Ecto neural progenitor cell (in vitro differentiated cells): ENCODE data around the gene FAM110C.
"Not testable (repeated sequence)": the region's sequence is repeated elsewhere in the genome, so short reads cannot be mapped to it uniquely, and the experiment has no call there.

Experiments
- DNase-seq: peaks from one replicate; pipeline ENCODE4 v3.0.0-alpha.2; 2018; ENCODE audit warnings: low spot score

The FAM110C gene

GRCh38 chr2:46471-47345 is at the start of gene FAM110C:
Gene FAM110C, minus strand, starts transcription at chr2:46505. Its CDS starts 120 bp downstream, at chr2:46385.
- peak; percentile 76 for DNase-seq

GRCh38 chr2:92326-92725 is 46.0 kb upstream of the FAM110C start:
- DNase-seq = no peak

DNA sequence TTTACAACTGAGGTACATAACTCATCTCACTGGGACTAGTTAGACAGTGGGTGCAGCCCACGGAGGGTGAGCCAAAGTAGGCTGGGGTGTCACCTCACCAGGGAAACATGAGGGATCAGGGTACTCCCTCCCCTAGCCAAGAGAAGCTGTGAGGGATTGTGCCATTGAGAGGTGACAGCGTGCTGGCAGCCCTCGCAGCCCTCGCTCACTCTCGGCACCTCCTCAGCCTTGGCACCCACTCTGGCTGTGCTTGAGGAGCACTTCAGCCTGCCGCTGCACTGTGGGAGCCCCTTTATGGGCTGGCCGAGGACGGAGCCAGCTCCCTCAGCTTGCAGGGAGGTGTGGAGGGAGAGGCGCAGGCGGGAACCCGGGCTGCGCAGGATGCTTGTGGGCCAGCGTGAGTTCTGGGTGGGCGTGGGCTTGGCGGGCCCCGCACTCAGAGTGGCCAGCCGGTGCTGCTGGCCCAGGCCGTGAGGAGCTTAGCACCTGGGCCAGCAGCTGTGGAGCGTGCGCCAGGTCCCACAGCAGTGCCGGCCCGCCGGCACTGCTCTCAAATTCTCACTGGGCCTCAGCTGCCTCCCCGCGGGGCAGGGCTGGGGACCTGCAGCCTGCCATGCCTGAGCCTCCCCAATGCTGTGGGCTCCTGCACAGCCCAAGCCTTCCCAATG is 44.5 kb upstream of the FAM110C start:
- DNase-seq = no peak

DNA sequence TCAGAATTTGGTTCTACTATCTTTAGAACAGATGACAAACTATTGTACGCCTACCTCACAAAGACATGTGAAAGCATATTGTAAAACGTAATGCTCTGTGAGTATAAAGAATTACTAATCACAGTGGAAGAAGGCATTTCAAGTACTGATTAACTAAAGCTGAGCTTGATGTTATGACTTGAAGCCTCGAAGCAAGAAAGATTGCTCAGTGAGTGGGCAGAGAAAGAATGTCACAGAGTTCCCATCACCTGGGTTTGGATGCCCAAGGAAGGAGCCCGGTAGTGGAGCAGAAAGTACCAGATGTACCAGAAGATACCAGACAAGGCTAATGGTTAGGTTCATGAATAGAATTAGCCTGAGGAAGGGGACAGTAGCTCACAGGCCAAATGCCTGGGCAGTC is 39.5 kb upstream of the FAM110C start:
- no peak for DNase-seq

DNA sequence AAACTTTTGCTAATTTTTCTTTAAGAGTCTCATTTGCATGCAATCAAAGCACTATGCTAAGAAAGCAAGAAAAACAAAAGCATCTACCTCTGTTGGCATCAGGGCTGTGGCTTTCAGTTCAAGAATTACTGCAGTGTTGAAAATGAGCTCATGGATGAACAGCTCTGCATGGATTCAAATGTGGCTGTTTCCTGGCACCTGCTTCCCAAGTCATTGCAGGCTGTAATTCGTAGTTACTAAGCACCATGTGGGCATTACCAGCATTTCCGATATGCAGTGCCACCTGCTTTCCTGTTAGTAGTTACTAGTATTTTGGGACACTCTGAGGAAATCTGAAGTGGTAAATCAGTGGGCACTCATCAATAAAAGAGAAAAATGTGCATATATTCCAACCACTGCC is 37.8 kb upstream of the FAM110C start:
- no peak for DNase-seq

DNA sequence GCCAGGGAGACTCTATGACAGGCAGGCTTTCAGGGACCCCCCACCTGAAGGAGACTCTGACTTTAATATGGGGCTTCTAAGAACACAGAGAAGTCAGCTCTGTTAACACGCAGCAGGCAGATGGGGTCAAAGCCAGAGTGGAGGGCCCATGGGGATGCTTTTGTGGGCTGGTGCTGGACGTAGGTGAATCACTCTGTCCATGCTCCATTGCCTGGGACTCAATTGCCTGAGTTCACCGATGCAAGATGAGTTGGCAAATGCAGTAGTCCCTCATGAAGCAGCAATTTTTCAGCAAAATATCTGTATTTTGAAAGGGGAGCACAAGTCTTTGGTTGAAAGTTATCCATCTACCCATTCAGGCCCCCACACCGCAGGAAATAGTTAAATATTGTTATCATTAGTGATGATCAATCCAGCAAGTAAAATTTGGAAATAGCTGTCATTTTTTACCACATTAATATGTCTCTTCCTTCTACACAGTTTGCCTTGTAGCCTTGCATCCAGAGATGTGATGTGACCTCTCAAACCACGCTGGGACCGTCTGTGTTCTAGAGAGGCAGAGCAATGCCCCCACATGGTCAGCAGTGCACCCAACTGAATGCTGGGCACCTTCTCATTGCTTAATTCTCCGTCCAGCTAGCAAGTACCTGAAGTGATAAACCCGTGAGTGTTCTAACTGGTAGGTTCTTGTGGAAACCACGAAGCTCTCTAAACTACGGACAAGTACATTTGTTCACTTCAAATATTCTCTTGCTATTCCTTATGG is 34.8 kb upstream of the FAM110C start:
- DNase-seq = no peak

- DNase-seq = no peak
Measured at GRCh38 chr2:80378-80777, 34.1 kb upstream of the FAM110C start.

GRCh38 chr2:71309-72035 is 25.2 kb upstream of the FAM110C start:
- DNase-seq = no peak

GRCh38 chr2:69366-70344 is 23.4 kb upstream of the FAM110C start:
- no peak for DNase-seq

GRCh38 chr2:68637-69036 is 22.3 kb upstream of the FAM110C start:
- not testable (repeated sequence) for DNase-seq

- no peak for DNase-seq
Measured at GRCh38 chr2:66853-67252, 20.5 kb upstream of the FAM110C start.

GRCh38 chr2:65121-65520 is 18.8 kb upstream of the FAM110C start:
- no peak for DNase-seq

DNA sequence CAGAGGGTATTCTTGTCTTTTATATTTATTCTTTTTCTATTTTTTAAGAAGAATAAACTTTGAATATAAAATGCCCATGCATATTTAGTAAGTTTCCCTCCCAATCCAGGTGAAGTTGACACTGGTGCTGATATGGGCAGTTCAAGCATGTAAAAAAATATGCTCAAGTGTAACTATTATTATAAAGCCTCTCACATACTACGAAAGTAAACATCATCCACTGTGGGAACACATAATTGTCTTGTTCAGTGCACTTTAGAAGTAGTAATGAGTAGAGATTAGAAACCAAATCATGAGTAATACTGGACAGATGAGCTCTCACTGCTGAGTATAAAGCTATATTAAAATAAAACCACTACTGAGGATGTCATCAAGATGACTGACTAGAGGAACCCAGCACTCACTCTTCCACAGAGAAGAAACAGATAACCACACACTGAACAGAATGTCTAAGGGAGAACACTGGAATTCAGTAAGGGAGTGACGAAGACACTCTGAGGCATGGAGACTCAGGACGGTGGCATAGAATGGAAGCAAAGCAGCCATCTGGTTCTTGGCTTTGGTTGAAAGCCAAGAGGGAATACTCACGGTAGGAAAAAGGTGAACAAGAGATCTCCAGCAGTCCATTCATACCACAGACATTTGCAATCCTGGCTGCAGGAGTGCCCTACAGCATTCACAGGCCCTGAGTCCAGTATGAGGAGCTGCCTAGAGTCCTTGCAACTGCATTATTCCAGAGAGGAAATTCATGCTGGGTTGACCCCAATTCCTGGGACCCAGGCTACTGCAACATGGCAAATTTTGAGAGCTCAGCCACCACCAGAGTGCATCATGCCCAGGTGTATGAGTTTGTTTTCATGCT is 9.5 kb upstream of the FAM110C start:
- no peak for DNase-seq

DNA sequence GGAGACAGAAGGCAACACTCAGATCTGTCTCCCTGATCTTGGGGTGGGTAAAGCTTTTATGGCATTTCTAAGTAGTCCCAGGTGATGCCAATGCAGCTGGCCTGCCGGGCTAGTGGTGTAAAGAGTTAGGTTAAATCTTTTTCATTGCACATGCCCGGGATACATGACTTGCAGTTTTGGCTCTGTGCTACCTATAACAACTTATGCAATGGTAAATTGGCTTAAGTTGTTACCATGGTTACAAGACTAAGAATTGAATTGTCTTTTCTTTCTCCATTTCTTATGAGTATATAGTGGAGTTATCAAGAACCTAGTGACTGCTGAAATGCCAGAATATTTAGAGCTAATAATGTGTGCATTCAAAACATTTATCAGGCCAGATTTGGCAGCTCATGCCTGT is 5.3 kb upstream of the FAM110C start:
- DNase-seq = no peak

DNA sequence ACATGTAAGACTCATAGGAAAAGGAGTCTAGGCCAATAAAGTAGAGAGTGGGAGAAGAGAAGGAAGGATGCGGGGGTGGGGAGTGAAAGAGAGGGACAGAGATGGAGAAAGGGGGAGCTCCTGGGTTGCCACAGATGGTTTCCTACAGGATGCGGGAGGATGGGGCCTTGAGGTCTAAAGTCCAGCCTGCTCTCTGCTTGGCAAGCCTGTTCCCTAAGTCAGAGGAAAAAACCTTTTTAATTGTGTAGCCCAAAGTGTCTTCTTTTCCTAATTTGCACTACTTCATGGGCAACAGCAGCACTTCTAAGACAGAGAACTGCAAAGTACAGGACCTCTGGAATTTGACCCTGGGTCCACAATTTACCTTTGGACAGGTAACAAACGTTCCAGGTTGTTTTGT is 1.4 kb upstream of the FAM110C start:
- no peak for DNase-seq

DNA sequence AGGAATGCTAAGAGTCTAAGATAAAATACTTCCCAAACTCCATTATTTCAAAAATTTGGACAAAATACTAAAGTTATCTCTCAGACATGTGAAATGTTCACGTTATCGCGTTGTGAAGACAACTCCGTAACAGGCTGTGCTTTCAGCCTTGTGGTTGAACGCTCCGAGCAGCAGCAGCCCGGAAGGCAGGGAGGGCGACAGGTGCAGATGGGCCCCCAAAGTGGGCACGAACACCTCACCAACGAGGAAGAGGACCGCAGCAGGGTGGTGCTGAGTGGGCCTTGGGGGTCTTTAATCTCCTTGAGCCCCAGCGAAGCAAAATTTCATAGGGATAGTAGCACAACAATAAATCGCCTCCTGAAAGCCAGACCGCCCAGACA is 1.0 kb upstream of the FAM110C start:
- no peak for DNase-seq

DNA sequence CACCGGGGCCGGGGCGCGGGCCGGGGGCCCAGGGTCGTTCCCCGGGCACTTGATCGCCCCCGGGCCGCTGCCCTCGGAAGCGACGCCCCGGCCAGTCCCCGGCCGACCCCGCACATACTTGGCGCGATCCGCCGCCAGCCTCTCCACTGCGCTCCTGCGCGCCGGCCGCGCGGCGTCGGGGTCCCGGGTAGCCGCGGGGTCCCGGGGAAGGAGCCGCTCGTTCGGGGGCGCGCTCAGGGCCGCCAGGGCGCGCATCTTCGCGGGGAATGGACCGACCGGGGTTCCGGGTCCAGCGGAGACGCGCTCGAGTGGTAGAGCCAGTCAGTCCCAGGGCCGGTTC is 204 bp downstream of the FAM110C start:
- DNase-seq = peak; percentile 61

DNA sequence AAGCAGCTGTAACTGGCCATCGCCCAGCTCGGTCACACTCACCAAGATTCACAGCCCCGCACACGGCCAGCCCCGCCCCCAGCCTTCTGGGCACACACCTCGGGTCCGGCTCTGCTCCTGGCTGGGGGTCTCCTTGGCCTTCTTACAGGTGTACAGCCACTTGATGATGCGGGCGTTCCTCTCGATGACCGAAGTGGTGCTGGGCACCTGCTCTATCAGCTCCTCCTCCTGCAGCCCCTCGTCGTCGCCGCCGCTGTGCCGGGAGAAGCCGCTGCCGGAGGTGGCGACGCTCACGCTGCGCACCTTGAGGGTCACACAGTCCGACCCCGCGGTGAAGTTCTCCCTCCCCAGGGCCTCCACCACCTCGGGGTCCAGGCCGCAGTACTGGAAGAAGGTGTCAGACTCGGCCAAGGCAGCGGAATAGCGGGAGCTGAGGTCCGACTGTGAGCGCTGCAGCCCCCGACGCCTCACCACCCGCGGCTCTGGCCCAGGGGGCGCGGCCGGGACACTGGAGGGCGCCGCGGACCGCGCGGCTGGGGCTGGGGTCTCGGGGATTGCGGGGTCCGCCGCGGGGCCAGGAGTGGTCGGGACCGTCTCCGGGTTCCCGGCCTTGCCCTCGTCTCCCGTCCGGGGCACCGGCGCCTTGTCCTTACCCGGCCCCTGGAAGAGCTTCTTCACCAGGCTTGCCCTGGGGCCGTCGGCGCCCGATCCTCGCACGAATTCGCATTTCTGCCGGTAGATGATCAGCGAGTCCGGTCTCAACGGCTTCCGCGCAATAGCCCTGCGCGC is 769 bp downstream of the FAM110C start:
- peak; percentile 56 for DNase-seq

DNA sequence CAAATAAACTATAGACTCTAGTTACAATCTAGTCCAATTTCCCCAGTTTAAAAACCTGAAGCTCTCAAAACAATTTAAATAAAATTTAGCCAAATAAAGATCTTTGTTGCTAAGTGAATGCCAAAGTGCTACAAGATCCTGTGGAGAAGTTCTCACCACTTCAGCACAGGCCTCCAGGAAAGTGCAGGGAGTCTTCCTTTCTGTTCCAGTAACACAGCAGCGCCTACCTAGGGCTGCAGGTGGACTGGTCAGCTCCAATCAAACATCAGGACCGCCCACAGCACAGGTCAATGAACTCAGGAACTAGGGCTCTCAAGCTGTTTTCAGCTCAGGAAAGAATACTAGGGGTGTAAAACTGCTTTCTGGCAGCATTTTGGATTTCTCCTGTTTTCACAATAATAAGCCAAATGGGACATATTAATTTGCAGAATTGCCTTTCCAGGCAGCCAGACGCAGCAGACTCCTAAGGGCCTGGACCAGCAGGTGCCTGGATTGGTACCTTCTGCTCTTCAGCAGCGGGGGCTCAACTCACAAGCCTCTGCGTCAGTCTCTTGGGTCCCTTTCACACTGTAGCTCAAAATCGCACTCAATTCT is 1.5 kb downstream of the FAM110C start:
- no peak for DNase-seq
